GM21423 (cell line): ENCODE results near the gene ADARB2.
"Not testable (repeated sequence)": the region's sequence is repeated elsewhere in the genome, so short reads cannot be mapped to it uniquely, and the experiment has no call there.

Experiments
- ATAC-seq: cut with Tn5 transposase; IDR thresholded peaks from one replicate; pipeline ENCODE4 v1.9.1; 2021; ENCODE audit warnings: mild to moderate bottlenecking, moderate library complexity; ENCODE audit not compliant: unreplicated experiment

The ADARB2 gene

GRCh38 chr10:1247598-1248261, 489.6 kb downstream of the ADARB2 start:
- ATAC-seq, result no peak

- no peak for ATAC-seq
These were observed 492.8 kb downstream of the ADARB2 start for GRCh38 chr10:1244493-1244892.

- no peak for ATAC-seq
These were observed 493.7 kb downstream of the ADARB2 start for GRCh38 chr10:1243486-1244234.

GRCh38 chr10:1242975-1243374, 494.4 kb downstream of the ADARB2 start:
- no peak for ATAC-seq

- ATAC-seq, result no peak
These were observed 495.1 kb downstream of the ADARB2 start for GRCh38 chr10:1241973-1242935.

- no peak for ATAC-seq
These were observed 495.9 kb downstream of the ADARB2 start for GRCh38 chr10:1241322-1241890.

GRCh38 chr10:1240341-1240775, 497.0 kb downstream of the ADARB2 start:
- no peak for ATAC-seq

GRCh38 chr10:1233031-1233430, 504.3 kb downstream of the ADARB2 start:
- ATAC-seq, result no peak

GRCh38 chr10:1232164-1232911, 505.0 kb downstream of the ADARB2 start:
- ATAC-seq, result no peak

- no peak for ATAC-seq
These were observed 506.6 kb downstream of the ADARB2 start for GRCh38 chr10:1230592-1231275.

GRCh38 chr10:1230138-1230537, 507.2 kb downstream of the ADARB2 start:
- no peak for ATAC-seq

GRCh38 chr10:1229574-1229973, 507.8 kb downstream of the ADARB2 start:
- no peak for ATAC-seq

- no peak for ATAC-seq
These were observed 508.2 kb downstream of the ADARB2 start for GRCh38 chr10:1229116-1229515.

GRCh38 chr10:1228467-1228975, 508.8 kb downstream of the ADARB2 start:
- ATAC-seq, result no peak

- ATAC-seq, result no peak
These were observed 509.6 kb downstream of the ADARB2 start for GRCh38 chr10:1227510-1228402.

- ATAC-seq, result not testable (repeated sequence)
These were observed 510.4 kb downstream of the ADARB2 start for GRCh38 chr10:1226907-1227306.

- ATAC-seq, result not testable (repeated sequence)
These were observed 517.5 kb downstream of the ADARB2 start for GRCh38 chr10:1219874-1220273.

- ATAC-seq, result no peak
These were observed 519.7 kb downstream of the ADARB2 start for GRCh38 chr10:1217661-1218060.

- ATAC-seq, result no peak
These were observed 520.1 kb downstream of the ADARB2 start for GRCh38 chr10:1217237-1217587.
